HG03175 (cell line): ENCODE data around the gene TRIM66.

ENCODE experiments used
- ATAC-seq: cut with Tn5 transposase; IDR thresholded peaks from one replicate; pipeline ENCODE4 v1.9.1; 2021; ENCODE audit warnings: mild to moderate bottlenecking, moderate library complexity; ENCODE audit not compliant: unreplicated experiment

TRIM66 gene, protein sequence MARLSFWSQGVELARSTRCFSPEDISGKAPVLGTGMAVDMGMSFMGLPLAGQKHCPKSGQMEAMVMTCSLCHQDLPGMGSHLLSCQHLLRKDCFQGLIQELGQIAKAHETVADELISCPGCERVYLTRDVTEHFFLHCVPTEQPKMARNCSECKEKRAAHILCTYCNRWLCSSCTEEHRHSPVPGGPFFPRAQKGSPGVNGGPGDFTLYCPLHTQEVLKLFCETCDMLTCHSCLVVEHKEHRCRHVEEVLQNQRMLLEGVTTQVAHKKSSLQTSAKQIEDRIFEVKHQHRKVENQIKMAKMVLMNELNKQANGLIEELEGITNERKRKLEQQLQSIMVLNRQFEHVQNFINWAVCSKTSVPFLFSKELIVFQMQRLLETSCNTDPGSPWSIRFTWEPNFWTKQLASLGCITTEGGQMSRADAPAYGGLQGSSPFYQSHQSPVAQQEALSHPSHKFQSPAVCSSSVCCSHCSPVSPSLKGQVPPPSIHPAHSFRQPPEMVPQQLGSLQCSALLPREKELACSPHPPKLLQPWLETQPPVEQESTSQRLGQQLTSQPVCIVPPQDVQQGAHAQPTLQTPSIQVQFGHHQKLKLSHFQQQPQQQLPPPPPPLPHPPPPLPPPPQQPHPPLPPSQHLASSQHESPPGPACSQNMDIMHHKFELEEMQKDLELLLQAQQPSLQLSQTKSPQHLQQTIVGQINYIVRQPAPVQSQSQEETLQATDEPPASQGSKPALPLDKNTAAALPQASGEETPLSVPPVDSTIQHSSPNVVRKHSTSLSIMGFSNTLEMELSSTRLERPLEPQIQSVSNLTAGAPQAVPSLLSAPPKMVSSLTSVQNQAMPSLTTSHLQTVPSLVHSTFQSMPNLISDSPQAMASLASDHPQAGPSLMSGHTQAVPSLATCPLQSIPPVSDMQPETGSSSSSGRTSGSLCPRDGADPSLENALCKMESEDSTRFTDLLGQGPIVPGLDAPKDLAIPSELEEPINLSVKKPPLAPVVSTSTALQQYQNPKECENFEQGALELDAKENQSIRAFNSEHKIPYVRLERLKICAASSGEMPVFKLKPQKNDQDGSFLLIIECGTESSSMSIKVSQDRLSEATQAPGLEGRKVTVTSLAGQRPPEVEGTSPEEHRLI (N-terminal part only)

DNA sequence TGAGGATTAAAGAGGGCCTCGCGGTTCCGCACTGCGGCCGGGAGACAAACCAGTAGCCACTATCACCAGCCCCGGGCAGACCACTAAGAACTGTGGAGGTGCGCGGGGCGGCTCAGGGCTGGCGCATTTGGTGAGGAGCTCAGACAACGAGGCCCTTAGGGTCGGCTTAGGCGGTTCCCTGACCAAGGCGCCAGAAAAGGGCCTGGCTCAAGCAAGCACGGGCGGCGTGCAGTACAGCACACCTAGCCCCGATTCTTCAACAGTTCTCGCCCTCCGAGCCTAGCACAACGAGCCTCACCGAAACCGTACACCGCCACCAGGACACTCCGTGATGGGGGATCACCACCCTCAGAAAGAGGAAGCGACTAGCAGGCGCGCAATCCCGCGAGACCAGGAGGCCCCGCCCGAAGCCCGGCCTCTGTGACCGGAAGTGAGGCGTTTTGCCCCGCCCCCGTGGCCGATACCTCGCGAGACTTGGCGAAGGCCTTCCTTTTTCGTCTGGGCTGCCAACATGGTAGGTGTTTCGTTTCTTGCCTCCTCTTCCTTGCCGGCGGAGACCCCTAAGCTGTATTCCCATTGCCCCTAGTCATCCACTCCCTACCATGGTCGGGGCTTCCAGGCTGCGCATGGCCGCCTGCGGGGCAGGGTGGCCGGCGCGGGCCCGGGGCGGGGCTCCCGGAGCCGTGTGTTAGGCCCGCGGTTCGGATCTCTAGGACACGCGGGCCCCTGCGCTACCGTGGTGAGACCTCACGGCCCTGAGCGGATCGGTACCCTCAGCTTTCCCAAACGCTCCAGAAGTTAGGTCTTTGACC, at the start of gene TRIM66, which contains the start of gene RPL27A:
Gene TRIM66, minus strand, starts transcription at position 363 of the 812 bp plus-strand sequence. CDS start 10,391 bp downstream, outside the sequence.
Gene RPL27A, plus strand, starts transcription at position 490 of the 812 bp plus-strand sequence. Its CDS starts 22 bp downstream, at position 512.
- ATAC-seq = peak; percentile 95

DNA sequence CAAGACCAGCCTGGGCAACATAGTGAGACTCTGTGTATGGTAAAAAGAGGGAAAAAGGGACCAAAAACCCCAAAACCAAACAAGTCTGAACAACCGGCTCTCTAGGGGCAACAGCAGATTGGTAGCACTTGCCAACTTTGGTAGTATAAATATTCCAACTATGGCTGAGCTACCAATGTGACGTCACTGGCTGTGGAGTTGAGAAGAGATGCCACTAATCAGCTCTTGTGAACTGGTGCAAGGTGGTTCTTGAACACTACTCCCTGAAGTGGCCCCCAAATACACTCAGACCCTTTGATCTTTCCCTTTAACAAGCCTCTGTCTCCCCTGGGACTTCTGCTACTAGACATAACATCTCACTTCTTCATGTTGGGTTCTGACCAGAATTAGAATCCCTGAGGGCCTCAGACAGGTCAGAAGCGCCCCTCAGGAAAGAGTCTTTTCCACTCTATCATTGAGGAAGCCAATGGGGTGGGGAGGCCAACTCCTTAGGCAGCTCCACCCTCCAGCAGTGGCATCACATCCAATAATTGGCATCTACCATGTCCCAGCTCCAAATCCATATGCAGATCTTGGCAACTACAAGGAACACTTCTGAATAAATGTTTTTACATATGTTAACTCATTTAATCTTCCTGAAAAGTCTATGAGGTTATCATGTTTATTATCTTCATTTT, 49.3 kb upstream of the TRIM66 start:
- no peak for ATAC-seq

DNA sequence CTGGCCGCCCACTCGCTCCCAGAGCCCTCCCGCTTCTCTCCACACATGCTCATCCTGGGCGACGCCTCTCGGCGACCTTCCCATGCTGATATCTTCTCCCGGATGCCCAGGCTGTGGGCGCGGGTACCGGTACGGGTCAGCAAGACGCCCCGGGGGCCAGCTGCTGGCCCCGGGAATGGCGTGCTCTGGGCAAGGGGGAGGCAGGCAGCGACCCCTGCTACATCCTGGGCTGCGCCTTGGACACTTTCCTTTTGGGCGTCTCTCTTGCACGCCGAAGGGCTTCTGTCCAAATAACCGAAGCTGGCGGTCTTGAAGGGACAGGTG, 48.2 kb upstream of the TRIM66 start:
- ATAC-seq = no peak

DNA sequence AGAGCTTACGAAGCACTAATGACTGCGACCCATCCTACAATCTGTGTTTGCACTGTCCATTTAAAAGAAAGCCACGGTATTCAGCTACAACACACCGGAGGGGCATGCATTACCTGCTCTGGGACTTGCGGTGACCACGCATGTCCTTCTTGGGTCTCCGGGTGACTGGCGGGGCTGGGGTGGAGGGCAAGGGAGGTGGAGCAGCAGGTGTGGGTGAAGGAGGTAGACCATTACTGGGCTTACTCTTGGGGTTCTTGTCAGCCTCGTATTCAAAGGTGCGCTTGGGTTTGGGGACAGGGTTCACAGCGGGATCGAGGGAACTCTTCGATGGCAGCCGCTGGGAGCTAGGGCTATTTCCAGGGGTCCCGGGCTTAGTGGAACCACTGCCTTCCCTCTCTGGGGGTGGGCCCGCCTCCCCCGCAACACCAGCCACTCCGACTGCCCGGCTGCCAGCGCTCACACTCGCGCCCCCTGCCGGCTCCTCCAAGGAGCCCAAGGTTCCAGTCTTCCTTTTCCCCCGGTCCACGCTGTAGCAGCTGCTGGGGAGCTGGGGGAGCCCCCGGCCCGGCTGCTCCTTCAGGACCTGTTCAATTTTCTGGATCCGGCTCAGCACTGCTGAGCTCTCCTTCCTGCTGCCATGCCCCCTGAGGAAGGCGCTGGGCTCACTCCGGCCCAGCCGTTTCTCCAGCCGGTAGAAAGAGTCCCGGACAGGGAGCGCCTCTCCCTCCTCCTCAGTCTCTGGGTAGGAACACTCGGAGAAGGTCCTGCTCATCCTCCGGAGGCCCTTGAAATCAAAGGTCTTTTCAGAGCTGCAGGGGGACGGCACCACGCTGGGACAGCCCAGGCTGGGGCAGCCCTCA, 47.6 kb upstream of the TRIM66 start:
- ATAC-seq = no peak

DNA sequence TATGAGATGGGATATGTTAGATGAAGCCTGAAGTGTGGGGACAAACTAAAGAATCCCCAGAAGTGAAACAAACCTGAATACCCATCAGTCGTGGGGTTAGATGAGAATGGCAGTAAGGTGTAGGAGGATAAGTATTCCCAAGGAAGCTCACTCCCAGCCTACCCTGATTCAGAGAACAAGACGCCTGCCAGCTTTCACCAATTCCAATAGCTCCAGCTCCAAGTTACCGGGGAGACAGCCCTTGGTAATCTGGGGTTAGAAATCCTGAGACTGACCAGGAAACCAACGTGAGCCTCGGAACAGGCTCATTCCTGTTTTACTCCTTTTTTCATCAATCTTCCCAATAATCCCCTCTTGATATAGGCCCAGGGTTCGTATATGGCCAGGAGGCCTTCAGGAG, 46.6 kb upstream of the TRIM66 start:
- ATAC-seq = no peak

DNA sequence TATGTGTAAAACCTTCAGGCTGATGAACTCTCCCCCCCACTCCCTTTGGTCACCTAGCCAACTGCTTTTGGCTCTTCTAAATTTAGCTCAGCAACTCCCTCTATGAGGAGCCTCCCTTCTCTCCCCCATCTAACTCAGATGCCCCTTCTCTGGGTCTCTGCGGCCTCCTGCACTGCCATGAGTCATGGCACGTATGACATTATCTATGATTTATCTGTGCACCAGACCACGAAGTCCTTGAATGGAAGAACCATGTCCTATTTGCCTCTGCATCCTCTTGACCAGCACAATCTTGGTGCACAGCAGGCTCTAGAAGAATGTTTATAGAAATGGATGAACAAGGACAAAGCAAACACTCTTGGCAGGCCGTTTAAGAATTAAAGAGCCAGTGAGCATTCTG, 46.1 kb upstream of the TRIM66 start:
- ATAC-seq = no peak

DNA sequence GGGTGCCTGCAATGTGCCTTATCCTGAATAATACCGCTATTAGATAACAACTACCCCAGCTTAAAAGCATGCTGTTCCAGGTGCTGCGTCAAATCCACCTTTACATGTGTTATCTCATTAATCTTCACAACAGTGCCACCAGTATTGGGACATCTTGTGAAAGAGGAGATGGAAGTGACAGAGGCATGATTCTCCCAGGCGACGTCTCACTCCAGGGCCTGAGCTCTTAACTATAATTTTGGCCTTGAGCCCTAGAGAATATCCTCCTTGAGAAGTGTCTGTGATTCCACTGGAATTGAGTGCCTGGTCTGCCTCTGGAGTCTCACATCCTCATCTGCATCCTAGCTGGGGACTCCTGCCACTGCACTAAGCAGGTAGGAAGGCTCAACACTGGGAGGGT, 43.9 kb upstream of the TRIM66 start:
- ATAC-seq = no peak

DNA sequence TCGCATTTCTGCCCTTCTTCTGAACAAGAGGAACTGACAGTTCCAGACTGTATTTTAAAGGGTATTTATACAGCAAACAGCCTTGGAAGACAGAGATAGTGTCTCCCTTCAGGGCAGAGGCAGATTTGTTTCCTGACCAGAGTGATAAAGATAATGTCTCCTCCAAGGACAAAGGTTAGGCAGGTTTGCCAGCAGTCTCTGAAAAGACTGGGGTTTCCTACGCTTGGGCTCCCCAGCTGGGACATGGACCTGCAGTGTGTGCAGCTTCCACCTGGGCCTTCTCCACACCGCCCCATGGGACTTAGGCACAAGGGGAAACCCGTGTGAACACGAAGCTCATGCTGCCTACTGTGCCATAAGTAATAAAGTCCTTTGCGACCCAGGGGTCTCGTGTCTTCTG, 42.2 kb upstream of the TRIM66 start:
- no peak for ATAC-seq

DNA sequence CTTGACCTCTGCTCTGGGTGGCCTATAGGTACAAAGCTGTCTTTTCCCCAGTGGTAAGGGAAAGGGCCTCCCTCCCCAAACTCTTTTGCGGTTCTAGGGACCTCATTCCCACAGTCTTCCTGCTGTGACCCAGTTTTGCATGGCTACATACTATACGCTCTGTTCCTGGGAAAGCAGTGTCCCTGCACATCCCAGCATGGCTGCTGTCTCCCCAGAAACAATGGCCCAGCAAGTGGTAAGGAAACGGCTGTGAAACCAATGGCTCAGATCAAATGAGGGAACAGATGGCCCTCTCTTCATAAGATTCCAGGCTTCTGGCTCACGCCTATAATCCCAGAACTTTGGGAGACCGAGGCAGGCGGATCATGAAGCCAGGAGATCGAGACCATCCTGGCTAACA, 41.2 kb upstream of the TRIM66 start:
- no peak for ATAC-seq

DNA sequence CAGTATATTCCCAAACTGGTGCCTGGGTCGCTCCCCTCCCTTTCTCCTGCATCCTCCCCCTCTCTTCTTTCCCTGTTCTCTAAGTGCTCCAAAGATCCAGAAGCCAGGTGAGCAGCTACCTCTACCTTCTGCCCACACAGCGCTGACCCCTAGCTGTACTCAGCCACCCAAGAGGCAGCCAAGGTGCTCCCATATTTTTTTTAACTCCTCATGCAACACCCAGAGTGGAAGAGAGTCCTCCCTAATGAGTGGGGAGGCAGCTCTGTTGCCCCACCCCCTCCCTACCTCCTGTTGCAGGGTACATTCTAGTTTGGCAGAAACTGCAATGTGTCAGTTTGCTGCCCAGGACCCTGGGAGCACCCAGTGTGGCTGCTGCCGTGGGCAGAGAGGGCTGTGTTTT, 40.3 kb upstream of the TRIM66 start:
- ATAC-seq = no peak

DNA sequence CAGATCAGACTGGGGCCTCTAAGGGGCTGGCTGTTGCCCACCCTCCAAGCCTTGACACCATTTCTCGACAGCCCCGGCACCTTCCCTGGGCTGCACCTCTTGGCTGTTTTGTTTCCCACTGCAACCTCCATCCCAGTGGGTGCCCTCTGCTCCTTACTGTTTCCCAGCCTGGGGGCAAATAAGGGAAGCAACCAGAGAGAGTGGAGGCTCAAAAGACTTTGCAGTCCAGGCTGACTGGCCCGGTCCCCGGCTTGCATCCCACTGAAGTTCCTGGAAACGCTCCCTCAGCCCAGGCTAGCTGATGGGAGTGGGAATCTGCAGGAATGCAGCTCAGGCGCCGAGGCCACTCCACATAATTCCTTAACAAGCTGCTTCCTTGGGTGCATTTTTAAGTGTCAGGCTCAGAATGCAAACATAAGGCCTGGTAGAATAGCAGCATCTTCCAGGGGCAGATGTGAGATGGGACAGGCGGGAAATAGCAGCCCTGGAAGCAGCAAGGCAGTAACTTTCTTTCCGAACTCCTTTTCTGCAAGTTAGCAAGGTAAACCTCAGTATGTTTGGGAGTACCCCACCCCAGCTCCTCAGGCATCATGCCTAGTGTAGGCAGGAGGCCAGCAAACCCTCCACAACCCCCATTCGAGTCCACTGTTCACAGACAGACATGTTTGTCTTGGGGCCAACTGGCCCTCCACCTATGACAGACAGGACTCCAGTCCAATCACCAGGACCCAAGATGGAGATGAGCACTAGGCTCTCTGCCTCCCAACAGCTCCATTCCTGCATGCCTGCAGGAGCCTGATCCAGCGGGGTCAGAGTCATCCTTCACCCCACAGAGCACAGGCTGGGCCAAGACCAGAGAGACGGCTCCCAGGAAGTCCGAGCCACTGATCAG, 39.4 kb upstream of the TRIM66 start:
- ATAC-seq = no peak

DNA sequence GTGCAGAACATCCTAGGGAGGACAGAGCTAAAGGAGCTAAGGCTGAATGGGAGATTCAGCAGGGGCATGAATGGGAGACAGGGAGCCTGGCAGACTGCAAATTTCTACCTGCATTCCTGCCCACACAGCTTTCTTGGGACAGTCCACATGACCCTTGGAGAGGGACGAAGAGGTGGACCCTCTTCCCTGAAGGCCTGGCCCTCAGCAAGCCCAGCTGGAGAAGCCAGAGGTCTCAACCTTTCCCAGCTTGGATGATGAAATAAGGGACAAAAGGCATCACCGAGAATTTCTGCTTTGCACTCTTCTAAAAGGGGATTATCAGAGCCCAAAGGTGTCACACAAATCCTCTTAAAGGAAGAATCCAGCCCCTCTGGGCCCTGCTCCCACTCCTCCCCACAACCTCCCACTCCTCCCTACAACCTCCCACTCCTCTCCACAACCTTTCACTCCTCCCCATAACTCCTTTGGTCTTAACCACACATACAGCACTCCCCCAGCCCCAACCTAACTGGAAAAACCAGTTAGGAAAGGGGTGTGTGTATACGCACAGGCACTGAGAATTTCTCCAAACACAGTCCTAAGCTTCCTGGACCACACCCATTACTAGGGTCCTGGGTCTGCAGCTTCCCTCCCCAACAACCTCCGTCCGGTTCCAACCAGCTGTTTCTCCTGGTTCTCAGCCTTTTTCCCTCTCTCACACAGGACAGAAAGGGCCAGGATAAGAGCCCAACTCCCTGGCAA, 38.6 kb upstream of the TRIM66 start:
- no peak for ATAC-seq

DNA sequence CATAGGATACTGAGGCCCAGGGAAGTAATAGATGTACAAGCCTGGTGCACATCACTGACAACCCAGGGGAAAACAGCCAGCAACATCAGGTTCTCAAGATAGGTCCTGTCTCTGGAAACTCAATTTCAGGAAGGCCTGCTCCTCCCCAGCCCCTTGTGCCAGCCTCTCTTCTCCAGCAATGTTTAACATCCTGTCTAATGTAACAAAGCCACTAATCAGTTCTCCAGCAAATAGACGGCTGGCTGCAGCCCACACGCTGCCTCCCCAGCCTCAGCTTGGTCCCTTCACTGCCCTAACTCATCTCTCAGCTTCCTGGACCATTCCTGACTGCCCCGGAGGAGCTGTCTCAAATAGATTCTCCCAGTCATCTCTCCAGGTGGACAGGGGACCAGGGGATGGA, 37.9 kb upstream of the TRIM66 start:
- ATAC-seq = no peak

DNA sequence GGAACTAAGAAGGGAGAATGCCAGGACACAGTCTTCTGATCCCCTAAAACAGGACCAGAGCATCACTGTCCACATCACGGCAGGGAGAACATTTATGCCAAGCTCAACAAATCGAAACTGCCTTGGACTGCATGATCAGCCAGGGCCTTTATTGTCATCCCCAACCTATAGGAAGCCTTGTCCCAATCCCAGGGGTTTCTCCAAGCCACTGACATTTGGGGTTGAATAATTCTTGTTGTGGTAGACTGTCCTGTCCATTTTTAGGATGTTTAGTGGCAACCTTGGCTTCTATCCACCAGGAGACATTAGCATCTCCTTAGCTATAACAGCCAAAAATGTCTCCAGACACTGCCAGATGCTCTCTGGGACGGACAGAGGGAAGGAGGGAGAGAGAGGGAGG, 37.3 kb upstream of the TRIM66 start:
- ATAC-seq = no peak

DNA sequence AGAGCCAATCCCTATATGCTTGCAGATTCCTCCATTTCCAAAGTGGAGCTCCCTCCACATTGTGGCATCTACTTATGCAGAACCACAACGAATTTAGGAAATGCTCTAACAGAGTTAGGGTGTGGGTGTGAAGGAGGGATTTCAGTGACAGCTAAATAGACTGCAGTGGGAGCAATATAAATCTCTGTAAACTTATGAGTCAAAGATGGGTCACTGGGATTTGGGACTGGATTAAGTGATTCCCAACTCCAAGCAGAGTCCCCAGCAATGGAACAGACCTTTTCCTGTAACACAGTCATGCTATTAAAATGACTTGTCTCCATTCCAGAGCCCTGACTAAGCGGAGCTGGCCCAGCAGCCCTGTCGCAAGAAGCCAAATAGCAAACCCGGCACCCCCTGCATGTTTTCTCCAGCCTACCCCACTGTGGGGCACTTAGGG, 36.8 kb upstream of the TRIM66 start:
- ATAC-seq = no peak

DNA sequence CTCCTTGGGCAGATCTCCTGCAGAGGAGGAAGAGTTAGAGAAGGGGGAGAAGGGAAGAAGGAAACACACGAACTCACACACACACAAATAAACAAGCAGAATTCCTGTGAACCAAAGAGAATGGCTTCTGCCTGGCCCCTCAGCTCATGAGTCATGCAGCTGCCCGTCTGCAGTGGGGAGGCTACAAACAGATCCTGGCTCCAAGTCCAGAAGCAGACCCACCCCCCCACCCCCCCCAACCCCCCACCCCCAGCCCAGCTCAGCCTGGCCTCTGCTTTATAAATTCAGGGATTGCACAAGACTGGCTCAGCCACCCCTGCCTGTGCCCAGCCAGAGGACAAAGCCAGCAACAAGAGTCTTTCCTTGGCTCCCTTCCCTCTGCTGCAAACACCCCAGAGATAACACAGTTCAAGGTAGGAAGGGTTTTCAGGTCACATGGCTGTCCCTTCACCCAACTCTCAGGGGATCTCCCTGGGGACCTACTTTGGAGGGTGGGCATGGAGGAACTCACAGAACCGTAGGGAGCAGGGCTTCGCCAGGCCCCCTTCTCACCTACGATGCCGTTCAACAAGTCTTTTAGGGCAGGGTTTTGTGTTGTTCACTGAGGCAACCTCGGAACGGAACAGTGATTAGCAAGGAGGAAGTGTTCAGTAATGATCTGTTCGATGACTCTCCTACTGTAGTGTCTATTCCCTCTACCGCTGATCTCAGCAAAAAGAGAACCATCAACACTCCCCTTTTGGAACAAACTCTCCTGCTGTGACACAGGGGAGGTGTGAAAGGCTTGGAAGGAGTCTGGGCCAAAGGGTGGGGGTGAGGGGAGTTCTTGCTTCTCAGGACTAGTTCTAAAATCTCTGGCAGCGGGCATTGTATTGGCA, 35.6 kb upstream of the TRIM66 start:
- peak; percentile 54 for ATAC-seq

DNA sequence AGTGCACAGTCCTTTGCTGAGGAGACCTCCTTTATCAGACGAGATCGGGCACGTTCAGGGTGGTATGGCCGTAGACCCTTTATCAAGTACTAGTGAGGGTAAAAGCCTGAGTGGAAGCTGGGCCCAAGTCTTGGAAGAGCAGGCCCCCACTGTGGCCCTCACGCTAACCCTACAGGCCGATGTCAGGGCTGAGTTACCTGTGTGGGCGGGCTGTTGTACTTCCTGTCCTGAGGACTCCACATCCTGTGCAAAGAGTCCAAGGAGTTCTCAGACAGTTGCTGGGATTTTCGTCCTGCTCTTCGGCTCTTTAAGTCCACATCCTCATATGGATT, 35.0 kb upstream of the TRIM66 start:
- no peak for ATAC-seq
